ENCODE data around the gene OPTN. TPM values are rescaled to one million over a fixed set of nuclear protein-coding genes. Genes with fewer than 3 reads are reported as not detected.
A peak's percentile ranks its signal among the peaks of the same experiment; 100 is the strongest.

OPTN gene
- polyA plus RNA-seq, 3 donors, result 1.4 to 3.7 (median 2.6) TPM

DNA sequence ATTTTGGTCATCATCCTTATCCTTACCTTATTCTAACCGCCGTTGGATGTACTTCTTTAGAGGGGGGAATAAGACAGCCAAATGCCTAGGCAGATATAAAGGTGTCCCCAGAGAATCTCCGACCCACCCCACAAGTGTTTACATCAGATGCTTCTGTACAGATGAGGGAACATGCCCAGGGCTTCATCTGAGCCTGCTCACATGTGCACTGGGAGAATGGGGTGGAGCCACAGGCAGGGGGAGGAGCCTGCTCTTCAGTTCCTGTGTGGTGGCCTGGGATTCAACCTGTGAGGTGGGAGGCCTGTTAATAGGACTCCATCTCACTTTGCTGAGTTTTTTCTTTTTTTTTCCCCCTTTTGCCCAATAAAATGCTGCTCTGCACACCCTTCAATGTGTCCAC, 27.6 kb upstream of the OPTN start:
- DNase-seq, result no peak
- H2AFZ ChIP-seq (ENCODE audit: insufficient read depth, low read depth, low read length, poor library complexity, severe bottlenecking), result no peak overlapping the region
- no CpG with 5 or more reads among the region's 3 CpGs for WGBS (ENCODE audit: insufficient coverage)
- Mint-ChIP-seq H3K4me1 (no peaks in the 10 kb centered on the region), H3K27ac (no peak overlapping the region), H3K9me3 (peaks cover 0 to 5% (median 0%) of the 10 kb centered on the region in 7 donors), H3K4me3 (no peak overlapping the region), H3K27me3 (ENCODE audit: low read depth in 3 of 3) (peaks cover 3 to 6% (median 5%) of the 10 kb centered on the region in 3 donors), H3K36me3 (no peaks in the 10 kb centered on the region)
- H3K4me1 ChIP-seq (ENCODE audit: control insufficient read depth in 1 of 2, insufficient read depth in 2 of 2, low read length in 2 of 2), result no peaks in the 10 kb centered on the region
- H3K9me3 ChIP-seq (replicated peaks in 1 of 2; ENCODE audit: control insufficient read depth in 1 of 2, insufficient read depth in 1 of 2, low read length in 2 of 2), result no peaks in the 10 kb centered on the region
- H3K27ac ChIP-seq (ENCODE audit: low read depth in 1 of 2, low read length in 2 of 2), result no peak overlapping the region
- peaks cover 0 to 2% of the 10 kb centered on the region in 2 donors for H3K27me3 ChIP-seq (ENCODE audit: control insufficient read depth in 2 of 2, insufficient read depth in 2 of 2, low read length in 2 of 2)
- no peaks in the 10 kb centered on the region for H3K36me3 ChIP-seq (replicated peaks in 1 of 2; ENCODE audit: control insufficient read depth in 1 of 2, insufficient read depth in 2 of 2, low read length in 2 of 2)
- TF ChIP-seq, protein P1, sequence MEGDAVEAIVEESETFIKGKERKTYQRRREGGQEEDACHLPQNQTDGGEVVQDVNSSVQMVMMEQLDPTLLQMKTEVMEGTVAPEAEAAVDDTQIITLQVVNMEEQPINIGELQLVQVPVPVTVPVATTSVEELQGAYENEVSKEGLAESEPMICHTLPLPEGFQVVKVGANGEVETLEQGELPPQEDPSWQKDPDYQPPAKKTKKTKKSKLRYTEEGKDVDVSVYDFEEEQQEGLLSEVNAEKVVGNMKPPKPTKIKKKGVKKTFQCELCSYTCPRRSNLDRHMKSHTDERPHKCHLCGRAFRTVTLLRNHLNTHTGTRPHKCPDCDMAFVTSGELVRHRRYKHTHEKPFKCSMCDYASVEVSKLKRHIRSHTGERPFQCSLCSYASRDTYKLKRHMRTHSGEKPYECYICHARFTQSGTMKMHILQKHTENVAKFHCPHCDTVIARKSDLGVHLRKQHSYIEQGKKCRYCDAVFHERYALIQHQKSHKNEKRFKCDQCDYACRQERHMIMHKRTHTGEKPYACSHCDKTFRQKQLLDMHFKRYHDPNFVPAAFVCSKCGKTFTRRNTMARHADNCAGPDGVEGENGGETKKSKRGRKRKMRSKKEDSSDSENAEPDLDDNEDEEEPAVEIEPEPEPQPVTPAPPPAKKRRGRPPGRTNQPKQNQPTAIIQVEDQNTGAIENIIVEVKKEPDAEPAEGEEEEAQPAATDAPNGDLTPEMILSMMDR (IDR thresholded peaks at IDR 0.05), result no peak
- H3K4me3 ChIP-seq (replicated peaks in 1 of 3; ENCODE audit: low read depth in 2 of 3, low read length in 3 of 3), result no peak overlapping the region
- no peaks in the 10 kb centered on the region for H4K20me1 ChIP-seq (ENCODE audit: insufficient read depth, low read length)
- no peaks in the 10 kb centered on the region for H3K79me2 ChIP-seq (ENCODE audit: insufficient read depth, low read length)
- H3K4me2 ChIP-seq (replicated peaks; ENCODE audit: extremely low read depth, low read length, poor library complexity, severe bottlenecking), result no peak overlapping the region
- intact Hi-C loops (cut with micrococcal nuclease), result no loop called here
- no peak overlapping the region for H3K9ac ChIP-seq (ENCODE audit: insufficient read depth, low read length, poor library complexity, severe bottlenecking)

DNA sequence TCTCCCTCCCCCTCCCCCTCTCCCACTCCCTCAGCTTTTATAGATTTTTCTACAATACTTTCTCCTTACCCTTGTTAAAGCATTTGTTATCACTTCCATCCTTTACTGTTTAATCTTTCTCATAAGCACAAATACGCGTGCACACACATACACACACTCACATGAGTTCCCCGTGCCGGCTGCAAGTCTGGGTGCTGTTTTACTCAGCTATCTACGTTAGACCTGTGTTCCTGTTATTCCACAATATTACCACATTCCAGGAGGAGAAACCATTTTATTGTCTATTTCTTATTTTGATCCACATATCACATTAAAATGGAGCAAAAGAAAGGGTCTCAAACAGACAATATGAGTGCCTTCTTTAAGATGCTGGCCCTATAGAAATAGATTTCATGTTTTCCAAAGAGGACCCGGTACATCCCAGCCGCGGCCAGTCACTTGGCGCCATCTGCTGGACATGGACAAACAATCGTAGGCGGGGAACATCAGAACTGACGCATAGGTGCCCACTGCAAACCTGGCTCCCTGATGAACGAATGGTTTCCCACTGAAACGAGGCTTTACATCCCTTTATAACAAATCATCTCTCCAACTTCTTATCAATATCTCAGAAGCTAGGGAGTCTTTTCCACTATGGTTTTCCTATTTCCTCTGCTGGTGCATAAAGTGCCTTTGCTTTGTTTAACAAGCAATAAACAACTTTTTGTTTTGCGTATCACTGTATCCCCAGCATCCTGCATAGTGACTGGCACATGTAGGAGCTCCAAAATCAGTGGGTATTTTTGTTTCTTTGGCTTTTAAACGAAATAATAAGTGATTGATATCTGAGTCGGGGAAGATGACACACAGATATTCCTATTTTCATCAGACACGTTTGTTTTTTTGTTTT, 25.2 kb upstream of the OPTN start:
- intact Hi-C loops (cut with micrococcal nuclease), result no loop called here
- WGBS (ENCODE audit: insufficient coverage), result 11% methylated on average over 11 of the region's 18 CpGs
- TF ChIP-seq, protein P1 (IDR thresholded peaks at IDR 0.05), result peak; percentile 76

More for the DNA sequence above, 25.2 kb upstream of the OPTN start:
- peaks cover 9% of the 10 kb centered on the region in 2 donors for H3K9me3 ChIP-seq (replicated peaks in 1 of 2; ENCODE audit: control insufficient read depth in 1 of 2, insufficient read depth in 1 of 2, low read length in 2 of 2)
- H3K4me1 ChIP-seq (ENCODE audit: control insufficient read depth in 1 of 2, insufficient read depth in 2 of 2, low read length in 2 of 2), result no peaks in the 10 kb centered on the region
- Mint-ChIP-seq H3K4me3 (no peak overlapping the region), H3K4me1 (no peaks in the 10 kb centered on the region), H3K27ac (no peak overlapping the region), H3K9me3 (peaks cover 8 to 23% (median 13%) of the 10 kb centered on the region in 7 donors), H3K36me3 (no peaks in the 10 kb centered on the region), H3K27me3 (ENCODE audit: low read depth in 3 of 3) (peaks cover 3 to 6% (median 5%) of the 10 kb centered on the region in 3 donors)
- peaks cover 0 to 2% of the 10 kb centered on the region in 2 donors for H3K27me3 ChIP-seq (ENCODE audit: control insufficient read depth in 2 of 2, insufficient read depth in 2 of 2, low read length in 2 of 2)
- no peak overlapping the region for H3K4me3 ChIP-seq (replicated peaks in 1 of 3; ENCODE audit: low read depth in 2 of 3, low read length in 3 of 3)
- H4K20me1 ChIP-seq (ENCODE audit: insufficient read depth, low read length), result no peaks in the 10 kb centered on the region
- no peaks in the 10 kb centered on the region for H3K79me2 ChIP-seq (ENCODE audit: insufficient read depth, low read length)
- H3K9ac ChIP-seq (ENCODE audit: insufficient read depth, low read length, poor library complexity, severe bottlenecking), result no peak overlapping the region
- no peak overlapping the region for H3K27ac ChIP-seq (ENCODE audit: low read depth in 1 of 2, low read length in 2 of 2)
- no peak overlapping the region for H3K4me2 ChIP-seq (replicated peaks; ENCODE audit: extremely low read depth, low read length, poor library complexity, severe bottlenecking)
- no peak overlapping the region for H2AFZ ChIP-seq (ENCODE audit: insufficient read depth, low read depth, low read length, poor library complexity, severe bottlenecking)
- peak in 2 of 3 donors; percentile 8 to 15 for DNase-seq
- no peaks in the 10 kb centered on the region for H3K36me3 ChIP-seq (replicated peaks in 1 of 2; ENCODE audit: control insufficient read depth in 1 of 2, insufficient read depth in 2 of 2, low read length in 2 of 2)
